ENCODE measurements around the gene C4A. TPM values are rescaled to one million over a fixed set of nuclear protein-coding genes. Genes with fewer than 3 reads are reported as not detected.

The C4A gene
- total and polyA plus RNA-seq, 2 of the 13 experiments (the other 11 are each of a cell fraction or from before 2014, with no cell fraction given), result 165 to 478 TPM

- no peak for TF ChIP-seq HNF1A (IDR thresholded peaks at IDR 0.05; ENCODE audit: low read depth)
- TF ChIP-seq HNF1A (CRISPR knock-in tag; IDR thresholded peaks at IDR 0.05; ENCODE audit: borderline replicate concordance), result peak; percentile 32; the same call in 1 of the 2 replicates
- TF ChIP-seq ZNF260 (CRISPR knock-in tag; IDR thresholded peaks at IDR 0.05; ENCODE audit: borderline replicate concordance, low read depth), result no peak
- TF ChIP-seq GFI1 (CRISPR knock-in tag; IDR thresholded peaks at IDR 0.05; ENCODE audit: borderline replicate concordance), result no peak
- 0 out of 2 replicates have a peak, but pooled peaks have one; percentile 14 for TF ChIP-seq HDAC1 (CRISPR knock-in tag; IDR thresholded peaks at IDR 0.05)
- TF ChIP-seq CEBPB (IDR thresholded peaks at IDR 0.05; ENCODE audit: borderline replicate concordance, low read depth, low read length), result no peak
- TF ChIP-seq GZF1 (CRISPR knock-in tag; IDR thresholded peaks at IDR 0.05), result no peak
- TF ChIP-seq NR2C2 (CRISPR knock-in tag; IDR thresholded peaks at IDR 0.05; ENCODE audit: borderline replicate concordance), result peak; percentile 73
- no peak for TF ChIP-seq ZNF17 (CRISPR knock-in tag; IDR thresholded peaks at IDR 0.05)
- TF ChIP-seq SNAPC2 (CRISPR knock-in tag; IDR thresholded peaks at IDR 0.05), result no peak
- 0 out of 2 replicates have a peak, but pooled peaks have one; percentile 35 for TF ChIP-seq CREB3 (CRISPR knock-in tag; IDR thresholded peaks at IDR 0.05)
- no peak for TF ChIP-seq ZBTB39 (CRISPR knock-in tag; IDR thresholded peaks at IDR 0.05)
- TF ChIP-seq HOMEZ (CRISPR knock-in tag; IDR thresholded peaks at IDR 0.05; ENCODE audit: low read depth), result 0 out of 2 replicates have a peak, but pooled peaks have one; percentile 25
- TF ChIP-seq ZNF264 (CRISPR knock-in tag; IDR thresholded peaks at IDR 0.05), result 0 out of 2 replicates have a peak, but pooled peaks have one; percentile 19
- TF ChIP-seq ZBED4 (CRISPR knock-in tag; IDR thresholded peaks at IDR 0.05; ENCODE audit: borderline replicate concordance), result no peak
- TF ChIP-seq NR2F6 (IDR thresholded peaks at IDR 0.05), result peak; percentile 69
- peak; percentile 53; the same call in 1 of the 2 replicates for TF ChIP-seq NR2F6 (CRISPR knock-in tag; IDR thresholded peaks at IDR 0.05)
Measured at GRCh38 chr6:31947070-31947675, 34.7 kb upstream of the C4A start (continued).

Data from HepG2 (cell line).